GM12891 (cell line): ENCODE results near the gene G3BP2.

Source experiments
- DNase-seq: peaks from one replicate; pipeline ENCODE4 v3.0.0; 2011; ENCODE audit warnings: low spot score; ENCODE audit not compliant: insufficient read length
- FAIRE-seq: peaks from 2 replicates; lab custom pipeline; 2011; peaks lifted over from hg19 to GRCh38; lab: Jason Lieb, UNC
- PAX5 ChIP-seq: IDR thresholded peaks from 2 replicates; pipeline ENCODE4 v1.6.1; 2011; ENCODE audit warnings: low read length, moderate library complexity, mild to moderate bottlenecking; ENCODE audit not compliant: insufficient read depth, severe bottlenecking
- POLR2A ChIP-seq: IDR thresholded peaks from 2 replicates; pipeline ENCODE4 v1.6.1; 2011; ENCODE audit warnings: low read depth, low read length, control low read depth
- POLR2AphosphoS5 ChIP-seq: IDR thresholded peaks from 2 replicates; pipeline ENCODE4 v1.6.1; 2011; ENCODE audit warnings: low read depth, low read length, control low read depth
- POU2F2 ChIP-seq: IDR thresholded peaks from 2 replicates; pipeline ENCODE4 v1.6.1; 2011; ENCODE audit warnings: low read depth, mild to moderate bottlenecking, control low read depth, low read length, moderate library complexity
- SPI1 ChIP-seq: IDR thresholded peaks from 2 replicates; pipeline ENCODE4 v1.6.1; 2011; ENCODE audit warnings: low read depth, low read length, control low read depth
- TAF1 ChIP-seq: IDR thresholded peaks from 2 replicates; pipeline ENCODE4 v1.6.1; 2011; ENCODE audit warnings: low read depth, low read length, control low read depth

The G3BP2 gene

DNA sequence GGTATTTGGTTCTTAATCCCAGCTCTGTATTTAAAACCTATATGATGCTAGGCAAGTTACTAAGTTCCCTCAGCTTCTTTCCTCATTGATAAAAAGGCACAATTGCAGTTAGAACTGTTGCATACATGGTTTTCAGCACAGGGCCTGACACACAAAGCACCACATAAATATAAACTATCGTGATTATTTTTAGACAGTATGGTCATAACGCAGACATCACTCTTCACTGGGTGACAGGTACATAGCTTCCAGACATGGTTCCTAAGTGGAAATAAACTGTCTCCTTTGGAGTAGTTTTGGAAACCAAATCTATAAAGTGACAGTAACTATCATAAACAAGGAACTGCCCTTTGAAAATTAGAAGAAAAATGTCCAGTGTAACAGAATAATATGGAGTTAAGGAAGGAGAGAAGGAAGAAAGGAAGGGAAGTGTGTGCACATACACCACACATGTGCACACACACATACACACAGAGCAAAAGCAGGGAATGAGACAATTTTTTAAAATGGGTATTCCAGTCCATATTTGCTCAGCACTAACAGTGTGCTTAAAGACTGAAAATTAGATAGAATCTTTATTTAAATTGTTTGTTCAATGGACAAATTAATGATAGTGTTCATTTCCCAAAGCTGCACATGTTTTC is 12.5 kb upstream of the G3BP2 start:
- FAIRE-seq (no peak), DNase-seq (no peak)
- TF ChIP-seq POLR2A (no peak), SPI1 (no peak), POU2F2 (no peak), PAX5 (no peak), TAF1 (no peak), POLR2AphosphoS5 (no peak)

DNA sequence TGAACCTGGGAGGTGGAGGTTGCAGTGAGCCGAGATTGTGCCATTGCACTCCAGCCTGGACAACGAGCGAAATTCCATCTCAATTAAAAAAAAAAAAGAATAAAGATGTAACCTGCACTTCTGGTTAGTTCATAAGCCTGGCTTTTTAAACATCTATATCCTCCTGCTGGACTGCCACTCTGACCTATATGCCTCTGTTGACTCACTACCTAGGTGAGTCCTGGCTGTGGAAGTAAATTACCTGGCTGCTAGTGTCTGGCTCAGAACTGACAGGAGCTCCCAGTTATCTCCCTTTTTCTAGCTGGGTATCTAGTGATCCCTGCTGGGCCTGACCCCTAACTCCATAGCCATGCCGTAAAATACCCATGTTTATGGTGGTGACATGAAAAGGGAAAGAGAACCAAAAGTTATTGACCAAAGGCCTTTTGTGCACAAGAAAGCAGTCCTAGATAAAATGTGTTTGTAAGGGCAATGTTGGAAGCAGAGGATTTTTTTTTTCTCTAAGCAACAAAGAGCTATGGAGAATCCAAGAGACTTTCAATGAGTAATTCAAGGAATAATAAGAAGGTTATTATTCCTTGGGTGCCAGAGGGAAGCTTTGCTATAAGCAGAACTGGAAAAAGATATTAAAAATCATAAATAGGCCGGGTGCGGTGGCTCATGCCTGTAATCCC is 10.4 kb upstream of the G3BP2 start:
- no peak for DNase-seq

GRCh38 chr4:75679876-75680575 is 6.8 kb upstream of the G3BP2 start:
- FAIRE-seq (no peak), DNase-seq (no peak)
- TF ChIP-seq PAX5 (no peak), SPI1 (no peak), POU2F2 (no peak), POLR2A (no peak), POLR2AphosphoS5 (no peak), TAF1 (no peak)

More for the DNA sequence above, 10.4 kb upstream of the G3BP2 start:
- TF ChIP-seq POU2F2, result no peak
- no peak for TF ChIP-seq POLR2A
- no peak for TF ChIP-seq SPI1
- TF ChIP-seq POLR2AphosphoS5, result no peak
- no peak for TF ChIP-seq TAF1
- TF ChIP-seq PAX5, result no peak
- no peak for FAIRE-seq

DNA sequence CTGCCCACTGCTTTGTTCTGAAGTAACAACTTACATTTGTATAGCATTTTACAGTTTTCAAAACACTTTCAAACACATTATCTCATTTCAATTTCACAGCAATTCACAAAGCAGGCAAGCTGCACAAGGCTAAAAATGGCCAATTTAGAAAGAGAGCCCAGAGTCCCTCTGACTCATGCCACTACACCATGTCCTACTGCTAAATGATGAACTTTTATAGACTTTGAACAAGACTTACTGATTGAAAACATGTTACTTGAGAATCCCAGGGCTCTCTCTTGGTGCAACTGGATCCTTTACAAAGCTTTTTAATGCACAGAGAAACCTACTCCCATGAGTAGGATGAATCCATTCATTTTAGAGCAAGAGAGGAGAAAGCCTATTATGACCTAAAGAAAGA is 5.8 kb upstream of the G3BP2 start:
- FAIRE-seq (no peak), DNase-seq (no peak)
- no peak for TF ChIP-seq SPI1
- no peak for TF ChIP-seq TAF1
- no peak for TF ChIP-seq POLR2A
- TF ChIP-seq POLR2AphosphoS5, result no peak
- no peak for TF ChIP-seq PAX5
- TF ChIP-seq POU2F2, result no peak

GRCh38 chr4:75678473-75678872 is 5.3 kb upstream of the G3BP2 start:
- FAIRE-seq, result no peak
- no peak for TF ChIP-seq POLR2AphosphoS5
- no peak for TF ChIP-seq POU2F2
- TF ChIP-seq POLR2A, result no peak
- TF ChIP-seq SPI1, result no peak
- TF ChIP-seq TAF1, result no peak
- TF ChIP-seq PAX5, result no peak
- no peak for DNase-seq

GRCh38 chr4:75675004-75675531 is 1.9 kb upstream of the G3BP2 start:
- no peak for FAIRE-seq
- TF ChIP-seq POLR2AphosphoS5 (no peak), POLR2A (no peak), PAX5 (no peak), TAF1 (no peak), POU2F2 (no peak), SPI1 (no peak)
- no peak for DNase-seq

GRCh38 chr4:75673959-75674328 is 733 bp upstream of the G3BP2 start:
- FAIRE-seq (peak; percentile 45), DNase-seq (no peak)
- TF ChIP-seq PAX5, result no peak

DNA sequence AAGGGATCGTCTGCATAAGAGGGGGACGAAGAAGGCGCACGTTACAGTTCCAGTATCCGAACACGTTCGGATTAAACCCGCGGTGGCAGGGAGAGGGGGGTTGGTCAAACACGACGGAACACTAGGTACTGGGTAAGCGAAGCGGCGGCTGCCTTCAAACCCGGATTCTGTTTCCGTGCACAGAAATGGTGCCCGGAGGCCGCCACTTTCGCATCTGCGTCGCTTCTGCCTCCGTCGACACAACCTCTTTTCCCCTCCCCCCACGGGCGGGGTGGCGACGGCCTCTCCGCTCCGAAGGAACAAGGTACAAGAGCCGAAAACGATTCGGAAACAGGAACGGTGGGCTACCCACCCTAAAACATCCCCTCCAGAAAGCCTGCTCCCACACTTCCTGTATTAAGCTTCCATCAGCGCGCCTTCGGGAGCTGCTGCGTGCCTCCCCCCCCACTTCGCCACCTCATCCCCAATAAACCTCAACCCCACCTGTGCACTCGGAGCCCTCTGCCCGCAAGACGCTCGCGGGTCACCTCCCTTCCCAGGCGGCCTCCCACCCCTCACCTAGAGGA is 667 bp downstream of the G3BP2 start:
- FAIRE-seq, result no peak
- TF ChIP-seq PAX5 (no peak), SPI1 (peak; percentile 25; the same call in 1 of the 2 replicates)
- peak; percentile 41 for DNase-seq

DNA sequence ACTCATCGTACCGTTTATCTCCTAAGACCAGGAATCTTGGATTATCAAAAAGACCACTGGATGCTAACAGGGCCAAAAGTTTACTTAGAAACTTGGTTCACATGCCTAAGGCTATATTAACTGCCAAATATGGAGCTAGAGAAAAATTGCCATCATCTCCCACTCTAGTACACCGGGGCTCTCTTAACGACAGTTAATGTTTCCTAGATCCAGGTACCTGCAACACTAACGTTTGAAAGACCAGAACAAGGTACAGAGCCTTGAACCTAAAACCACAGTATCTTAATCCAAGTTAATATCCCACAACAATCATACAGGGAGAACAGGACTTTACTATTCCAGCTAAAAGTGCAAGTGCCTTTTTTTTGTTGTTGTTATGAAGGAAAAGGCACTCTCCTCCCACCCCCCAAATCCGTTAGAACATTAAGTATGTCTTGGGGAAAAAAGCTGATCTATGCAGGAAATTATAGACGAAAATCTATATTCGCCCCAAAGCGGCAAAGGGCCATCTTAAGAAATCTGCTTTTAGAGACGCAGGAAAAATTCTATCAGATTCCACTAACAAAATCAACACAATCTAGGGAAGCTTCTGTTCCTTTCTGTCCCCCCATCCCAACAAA is 1.3 kb downstream of the G3BP2 start:
- DNase-seq, result no peak
- FAIRE-seq, result no peak
- TF ChIP-seq POU2F2 (no peak), PAX5 (no peak), TAF1 (no peak), POLR2AphosphoS5 (no peak), SPI1 (no peak), POLR2A (no peak)
